ENCODE results near the gene CASKIN2. TPM values are rescaled to one million over a fixed set of nuclear protein-coding genes. Genes with fewer than 3 reads are reported as not detected.

The CASKIN2 gene
- total and polyA plus RNA-seq, 4 donors = 2.3 to 12.1 (median 8.6) TPM

DNA sequence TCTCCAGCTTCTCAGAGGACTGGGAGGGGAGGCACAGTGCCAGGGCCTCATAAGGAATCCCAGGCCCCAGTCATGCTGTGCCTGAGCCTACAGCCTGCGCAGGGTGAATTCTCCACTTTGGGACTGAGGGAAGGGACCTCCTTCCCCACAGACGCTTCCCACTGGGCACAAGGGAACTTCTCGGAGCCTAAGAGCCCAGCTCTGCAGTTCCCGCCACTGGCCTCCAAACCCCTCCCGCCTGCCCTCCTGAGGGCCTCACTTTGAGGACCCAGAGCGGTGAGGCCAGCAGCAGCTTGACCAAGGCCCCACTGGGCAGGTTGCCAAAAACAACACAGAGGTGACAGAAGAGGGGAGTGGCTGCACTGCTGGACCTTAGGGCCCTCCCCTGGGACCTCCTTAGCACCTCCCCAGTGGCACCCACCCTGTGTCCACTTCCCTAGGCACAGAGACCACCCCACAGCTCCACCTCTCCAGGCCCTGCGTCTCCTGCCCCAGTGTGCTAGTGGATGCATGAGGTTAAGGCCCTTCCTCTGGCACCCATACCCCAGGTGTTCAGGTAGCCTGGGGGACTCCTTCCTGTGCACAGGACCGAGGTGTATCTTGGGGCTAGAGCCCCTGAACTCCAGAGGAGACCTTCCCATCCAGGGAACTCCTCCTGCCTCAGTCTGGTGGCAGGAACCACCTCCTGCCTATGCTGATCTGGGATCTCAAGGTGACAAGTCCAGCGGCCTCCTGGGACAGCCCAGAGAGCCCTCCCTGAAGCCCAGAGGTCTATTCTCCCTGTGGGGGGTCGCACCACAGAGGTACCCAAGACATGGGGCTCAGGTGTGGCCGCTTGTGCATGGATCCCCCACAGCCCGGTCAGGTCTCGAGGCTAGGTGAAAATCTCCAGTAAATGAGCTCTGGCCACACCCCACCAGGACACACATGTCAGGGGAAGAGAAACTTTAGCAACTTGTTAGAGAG is 3.4 kb downstream of the CASKIN2 start (continued):
- TF ChIP-seq, protein P1, sequence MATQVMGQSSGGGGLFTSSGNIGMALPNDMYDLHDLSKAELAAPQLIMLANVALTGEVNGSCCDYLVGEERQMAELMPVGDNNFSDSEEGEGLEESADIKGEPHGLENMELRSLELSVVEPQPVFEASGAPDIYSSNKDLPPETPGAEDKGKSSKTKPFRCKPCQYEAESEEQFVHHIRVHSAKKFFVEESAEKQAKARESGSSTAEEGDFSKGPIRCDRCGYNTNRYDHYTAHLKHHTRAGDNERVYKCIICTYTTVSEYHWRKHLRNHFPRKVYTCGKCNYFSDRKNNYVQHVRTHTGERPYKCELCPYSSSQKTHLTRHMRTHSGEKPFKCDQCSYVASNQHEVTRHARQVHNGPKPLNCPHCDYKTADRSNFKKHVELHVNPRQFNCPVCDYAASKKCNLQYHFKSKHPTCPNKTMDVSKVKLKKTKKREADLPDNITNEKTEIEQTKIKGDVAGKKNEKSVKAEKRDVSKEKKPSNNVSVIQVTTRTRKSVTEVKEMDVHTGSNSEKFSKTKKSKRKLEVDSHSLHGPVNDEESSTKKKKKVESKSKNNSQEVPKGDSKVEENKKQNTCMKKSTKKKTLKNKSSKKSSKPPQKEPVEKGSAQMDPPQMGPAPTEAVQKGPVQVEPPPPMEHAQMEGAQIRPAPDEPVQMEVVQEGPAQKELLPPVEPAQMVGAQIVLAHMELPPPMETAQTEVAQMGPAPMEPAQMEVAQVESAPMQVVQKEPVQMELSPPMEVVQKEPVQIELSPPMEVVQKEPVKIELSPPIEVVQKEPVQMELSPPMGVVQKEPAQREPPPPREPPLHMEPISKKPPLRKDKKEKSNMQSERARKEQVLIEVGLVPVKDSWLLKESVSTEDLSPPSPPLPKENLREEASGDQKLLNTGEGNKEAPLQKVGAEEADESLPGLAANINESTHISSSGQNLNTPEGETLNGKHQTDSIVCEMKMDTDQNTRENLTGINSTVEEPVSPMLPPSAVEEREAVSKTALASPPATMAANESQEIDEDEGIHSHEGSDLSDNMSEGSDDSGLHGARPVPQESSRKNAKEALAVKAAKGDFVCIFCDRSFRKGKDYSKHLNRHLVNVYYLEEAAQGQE (IDR thresholded peaks at IDR 0.05) = peak; percentile 40
- TF ChIP-seq HNF4G (IDR thresholded peaks at IDR 0.05) (no peak), FOXA2 (IDR thresholded peaks at IDR 0.05) (peak; percentile 52), HNF4A (conservative IDR thresholded peaks at IDR 0.05) (peak; percentile 49 to 56), JUND (IDR thresholded peaks at IDR 0.05) (no peak), TAF1 (conservative IDR thresholded peaks at IDR 0.05) (no peak)
- TF ChIP-seq, protein P2, sequence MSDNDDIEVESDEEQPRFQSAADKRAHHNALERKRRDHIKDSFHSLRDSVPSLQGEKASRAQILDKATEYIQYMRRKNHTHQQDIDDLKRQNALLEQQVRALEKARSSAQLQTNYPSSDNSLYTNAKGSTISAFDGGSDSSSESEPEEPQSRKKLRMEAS (IDR thresholded peaks at IDR 0.05) = peak; percentile 10
- TF ChIP-seq, protein P3, sequence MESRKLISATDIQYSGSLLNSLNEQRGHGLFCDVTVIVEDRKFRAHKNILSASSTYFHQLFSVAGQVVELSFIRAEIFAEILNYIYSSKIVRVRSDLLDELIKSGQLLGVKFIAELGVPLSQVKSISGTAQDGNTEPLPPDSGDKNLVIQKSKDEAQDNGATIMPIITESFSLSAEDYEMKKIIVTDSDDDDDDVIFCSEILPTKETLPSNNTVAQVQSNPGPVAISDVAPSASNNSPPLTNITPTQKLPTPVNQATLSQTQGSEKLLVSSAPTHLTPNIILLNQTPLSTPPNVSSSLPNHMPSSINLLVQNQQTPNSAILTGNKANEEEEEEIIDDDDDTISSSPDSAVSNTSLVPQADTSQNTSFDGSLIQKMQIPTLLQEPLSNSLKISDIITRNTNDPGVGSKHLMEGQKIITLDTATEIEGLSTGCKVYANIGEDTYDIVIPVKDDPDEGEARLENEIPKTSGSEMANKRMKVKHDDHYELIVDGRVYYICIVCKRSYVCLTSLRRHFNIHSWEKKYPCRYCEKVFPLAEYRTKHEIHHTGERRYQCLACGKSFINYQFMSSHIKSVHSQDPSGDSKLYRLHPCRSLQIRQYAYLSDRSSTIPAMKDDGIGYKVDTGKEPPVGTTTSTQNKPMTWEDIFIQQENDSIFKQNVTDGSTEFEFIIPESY (IDR thresholded peaks at IDR 0.05) = no peak

DNA sequence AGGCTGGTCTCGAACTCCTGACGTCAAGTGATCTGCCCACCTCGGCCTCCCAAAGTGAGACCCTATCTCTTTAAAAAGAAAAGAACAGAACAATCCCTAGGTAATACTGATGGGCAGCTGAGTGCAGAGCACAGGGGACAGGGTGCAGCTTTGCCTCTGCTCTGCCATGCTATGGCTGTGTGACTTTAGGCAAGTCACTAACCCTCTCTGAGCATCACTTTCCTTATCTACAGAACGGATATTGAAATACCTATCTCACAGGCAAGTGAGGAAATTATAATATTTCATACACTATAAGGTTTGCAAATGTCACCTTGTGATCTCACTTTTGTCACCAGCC is 4.1 kb downstream of the CASKIN2 start:
- peaks cover 11 to 70% (median 56%) of the 10 kb centered on the region in 4 donors for H3K4me1 ChIP-seq (ENCODE audit: control insufficient read depth in 4 of 4, insufficient read depth in 4 of 4, low read length in 3 of 4)
- H3K9ac ChIP-seq (ENCODE audit: low read depth in 1 of 2, low read length in 2 of 2) = no peak overlapping the region
- DNase-seq (ENCODE audit: low spot score) = no peak
- H3K27ac ChIP-seq (ENCODE audit: low read depth in 1 of 2, low read length in 2 of 2) = no peak overlapping the region
- TF ChIP-seq TAF1 (conservative IDR thresholded peaks at IDR 0.05) (no peak), JUND (IDR thresholded peaks at IDR 0.05) (no peak), FOXA1 (IDR thresholded peaks at IDR 0.05) (no peak), EGR1 (IDR thresholded peaks at IDR 0.05; ENCODE audit: low read depth in 2 of 2) (no peak), SP1 (IDR thresholded peaks at IDR 0.05) (no peak), HNF4G (IDR thresholded peaks at IDR 0.05) (no peak)
- TF ChIP-seq, protein P4, sequence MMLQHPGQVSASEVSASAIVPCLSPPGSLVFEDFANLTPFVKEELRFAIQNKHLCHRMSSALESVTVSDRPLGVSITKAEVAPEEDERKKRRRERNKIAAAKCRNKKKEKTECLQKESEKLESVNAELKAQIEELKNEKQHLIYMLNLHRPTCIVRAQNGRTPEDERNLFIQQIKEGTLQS (IDR thresholded peaks at IDR 0.05) = no peak
- H3K27me3 ChIP-seq (ENCODE audit: control insufficient read depth in 4 of 4, insufficient read depth in 4 of 4, low read length in 3 of 4) = no peaks in the 10 kb centered on the region
- 84% methylated on average over 4 of the region's 4 CpGs for WGBS
- H3K9me3 ChIP-seq (ENCODE audit: control insufficient read depth in 4 of 4, low read length in 3 of 4) = no peaks in the 10 kb centered on the region
- peaks cover 0 to 8% (median 2%) of the 10 kb centered on the region in 4 donors for H3K36me3 ChIP-seq (ENCODE audit: control insufficient read depth in 4 of 4, insufficient read depth in 3 of 4, low read depth in 1 of 4, low read length in 3 of 4)
- H3K4me3 ChIP-seq (ENCODE audit: low read depth in 1 of 3, low read length in 3 of 3) = no peak overlapping the region

Data from liver (tissue), 9 donors.